Measurements from ENCODE around the gene KIF6. TPM values are rescaled to one million over a fixed set of nuclear protein-coding genes. Genes with fewer than 3 reads are reported as not detected.

KIF6 gene
- total and polyA plus RNA-seq, 4 experiments from 2014 or later, result not detected

DNA sequence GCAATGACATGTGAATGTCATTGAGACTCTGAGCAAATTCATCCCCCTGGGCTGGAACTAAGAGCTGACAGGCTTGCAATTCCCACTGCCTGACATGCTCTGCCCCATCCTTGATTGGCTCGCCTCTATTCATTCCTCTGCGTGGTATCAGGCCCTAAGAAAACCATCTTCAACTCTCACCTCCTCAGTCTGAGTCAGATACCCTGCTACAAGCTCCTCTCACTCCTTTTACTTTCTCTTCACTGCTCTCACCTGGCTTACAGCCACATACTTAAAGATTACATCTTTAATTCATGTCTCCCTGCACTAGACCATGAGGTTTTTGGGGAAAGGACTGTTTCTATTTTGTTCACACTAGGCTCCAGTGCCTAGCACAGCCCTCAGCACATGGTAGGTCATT lies 131.6 kb downstream of the KIF6 start:
- H3K4me1 ChIP-seq (ENCODE audit: insufficient read depth, low read length), result no peaks in the 10 kb centered on the region
- H3K36me3 Mint-ChIP-seq, result no peaks in the 10 kb centered on the region
- H3K9me3 Mint-ChIP-seq, result peaks cover 0 to 2% (median 0%) of the 10 kb centered on the region in 8 donors
- H3K27me3 ChIP-seq (ENCODE audit: insufficient read depth, low read length), result no peaks in the 10 kb centered on the region
- H3K27me3 Mint-ChIP-seq, result peaks cover 6% of the 10 kb centered on the region in 2 donors
- DNase-seq, result no peak
- intact Hi-C loops (cut with micrococcal nuclease), result no loop called here
- H3K9me3 ChIP-seq (ENCODE audit: control insufficient read depth in 1 of 2, low read length in 2 of 2), result no peaks in the 10 kb centered on the region
- H3K36me3 ChIP-seq (ENCODE audit: insufficient read depth, low read length), result no peaks in the 10 kb centered on the region
- no peak overlapping the region for H3K4me3 ChIP-seq (ENCODE audit: low read length in 2 of 2)
- no peak overlapping the region for H3K27ac ChIP-seq (ENCODE audit: low read depth, low read length)
- no peak overlapping the region for H3K27ac Mint-ChIP-seq
- CTCF ChIA-PET (ENCODE audit: partially characterized antibody), result no interaction called here
- POLR2A ChIA-PET (ENCODE audit: partially characterized antibody), result no interaction called here
- no peaks in the 10 kb centered on the region for H3K4me1 Mint-ChIP-seq
- H3K4me3 Mint-ChIP-seq, result no peak overlapping the region

DNA sequence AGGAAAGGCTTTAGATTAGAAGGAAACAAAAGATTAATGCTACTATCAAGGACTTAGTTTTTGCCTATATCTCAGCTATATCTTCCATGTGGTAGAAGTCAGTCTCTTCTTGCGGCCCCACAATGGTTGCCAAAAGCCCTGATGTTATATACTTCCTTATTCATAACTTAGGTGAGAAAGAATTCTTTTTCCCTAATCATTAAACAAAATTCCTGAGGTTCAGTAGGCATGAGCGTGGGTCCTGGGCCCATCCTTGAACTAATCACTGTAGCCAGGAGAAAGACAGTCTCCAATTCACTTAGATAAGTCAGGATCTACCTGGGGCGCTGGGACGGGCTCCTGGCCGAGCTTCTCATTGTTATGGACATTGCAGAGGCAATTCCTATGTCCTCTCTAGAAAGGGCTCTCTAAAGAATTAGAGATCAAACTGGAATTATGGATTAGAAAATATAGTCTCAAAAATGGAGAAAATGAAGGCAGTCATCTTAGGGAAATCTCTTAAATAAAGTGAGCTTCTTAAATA lies 134.3 kb downstream of the KIF6 start:
- Mint-ChIP-seq H3K36me3 (no peaks in the 10 kb centered on the region), H3K27me3 (peaks cover 2 to 6% of the 10 kb centered on the region in 2 donors), H3K4me1 (no peaks in the 10 kb centered on the region), H3K27ac (no peak overlapping the region), H3K4me3 (no peak overlapping the region), H3K9me3 (no peaks in the 10 kb centered on the region)
- H3K27me3 ChIP-seq (ENCODE audit: insufficient read depth, low read length), result no peaks in the 10 kb centered on the region
- H3K4me1 ChIP-seq (ENCODE audit: insufficient read depth, low read length), result no peaks in the 10 kb centered on the region
- H3K36me3 ChIP-seq (ENCODE audit: insufficient read depth, low read length), result no peaks in the 10 kb centered on the region
- ChIA-PET CTCF (ENCODE audit: partially characterized antibody) (no interaction called here), POLR2A (ENCODE audit: partially characterized antibody) (no interaction called here)
- DNase-seq, result no peak
- H3K9me3 ChIP-seq (ENCODE audit: control insufficient read depth in 1 of 2, low read length in 2 of 2), result no peaks in the 10 kb centered on the region
- H3K4me3 ChIP-seq (ENCODE audit: low read length in 2 of 2), result no peak overlapping the region
- H3K27ac ChIP-seq (ENCODE audit: low read depth, low read length), result no peak overlapping the region
- intact Hi-C loops (cut with micrococcal nuclease), result no loop called here

DNA sequence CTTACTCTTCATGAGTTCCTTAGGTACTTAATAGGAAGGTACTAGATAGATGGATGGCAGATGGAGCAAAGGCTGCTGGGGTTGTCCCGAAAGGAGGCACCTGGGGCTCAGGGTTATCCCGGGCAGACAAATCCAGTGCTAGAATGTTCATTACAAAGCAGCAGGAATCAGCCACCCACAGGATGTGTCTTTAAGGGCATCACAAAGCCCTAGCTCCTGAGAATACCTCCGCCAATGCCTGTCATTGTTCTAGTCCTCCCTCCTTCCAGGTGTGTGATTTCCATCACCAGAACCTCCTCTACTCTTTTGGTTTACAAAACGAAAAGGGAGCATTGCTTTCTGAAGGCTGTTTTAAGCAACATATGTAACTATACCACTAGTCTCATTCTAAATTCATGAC lies 138.1 kb downstream of the KIF6 start:
- ChIA-PET CTCF (ENCODE audit: partially characterized antibody) (interaction anchor here (1.4 kb wide), 1 partner anchor 9 kb away, joined by 3 read pairs; no protein-coding TSS in a partner anchor), POLR2A (ENCODE audit: partially characterized antibody) (no interaction called here)
- Histone ChIP-seq H3K9me3 (ENCODE audit: control insufficient read depth in 1 of 2, low read length in 2 of 2) (no peaks in the 10 kb centered on the region), H3K27ac (ENCODE audit: low read depth, low read length) (no peak overlapping the region), H3K4me1 (ENCODE audit: insufficient read depth, low read length) (no peaks in the 10 kb centered on the region), H3K27me3 (ENCODE audit: insufficient read depth, low read length) (no peaks in the 10 kb centered on the region), H3K36me3 (ENCODE audit: insufficient read depth, low read length) (no peaks in the 10 kb centered on the region), H3K4me3 (ENCODE audit: low read length in 2 of 2) (no peak overlapping the region)
- intact Hi-C loops (cut with micrococcal nuclease), result no loop called here
- no peak for DNase-seq
- H3K4me1 Mint-ChIP-seq, result no peaks in the 10 kb centered on the region
- no peak overlapping the region for H3K4me3 Mint-ChIP-seq
- H3K36me3 Mint-ChIP-seq, result no peaks in the 10 kb centered on the region
- peaks cover 4 to 6% of the 10 kb centered on the region in 2 donors for H3K27me3 Mint-ChIP-seq
- no peak overlapping the region for H3K27ac Mint-ChIP-seq
- no peaks in the 10 kb centered on the region for H3K9me3 Mint-ChIP-seq

DNA sequence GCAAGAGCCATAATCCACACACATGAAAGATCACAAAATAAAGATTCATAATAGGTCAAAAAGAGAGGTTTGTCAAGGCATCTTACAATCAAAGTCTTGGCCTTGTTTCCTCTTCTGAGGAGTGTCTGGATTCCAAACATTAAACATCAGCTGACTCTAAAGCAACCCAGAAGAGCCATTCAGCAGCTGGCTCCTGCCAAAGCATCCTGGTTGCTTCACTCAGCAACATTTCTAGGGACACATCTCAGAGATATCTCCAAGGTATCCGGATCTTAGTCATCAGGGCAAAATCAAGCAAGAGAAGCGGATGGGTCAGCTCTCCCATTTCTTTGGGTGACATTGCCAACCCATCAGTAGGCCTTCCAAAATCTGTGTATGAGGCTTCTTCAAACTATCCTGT lies 139.6 kb downstream of the KIF6 start:
- Histone ChIP-seq H3K9me3 (ENCODE audit: control insufficient read depth in 1 of 2, low read length in 2 of 2) (no peaks in the 10 kb centered on the region), H3K27me3 (ENCODE audit: insufficient read depth, low read length) (no peaks in the 10 kb centered on the region), H3K27ac (ENCODE audit: low read depth, low read length) (no peak overlapping the region), H3K4me1 (ENCODE audit: insufficient read depth, low read length) (no peaks in the 10 kb centered on the region), H3K4me3 (ENCODE audit: low read length in 2 of 2) (no peak overlapping the region), H3K36me3 (ENCODE audit: insufficient read depth, low read length) (no peaks in the 10 kb centered on the region)
- ChIA-PET POLR2A (ENCODE audit: partially characterized antibody) (no interaction called here), CTCF (ENCODE audit: partially characterized antibody) (interaction anchor here (1.1 kb wide), 1 partner anchor 9 kb away, joined by 3 read pairs; no protein-coding TSS in a partner anchor)
- Mint-ChIP-seq H3K9me3 (no peaks in the 10 kb centered on the region), H3K36me3 (no peaks in the 10 kb centered on the region), H3K27me3 (peaks cover 3 to 7% of the 10 kb centered on the region in 2 donors), H3K4me3 (no peak overlapping the region), H3K27ac (no peak overlapping the region), H3K4me1 (no peaks in the 10 kb centered on the region)
- DNase-seq, result no peak
- intact Hi-C loops (cut with micrococcal nuclease), result no loop called here

DNA sequence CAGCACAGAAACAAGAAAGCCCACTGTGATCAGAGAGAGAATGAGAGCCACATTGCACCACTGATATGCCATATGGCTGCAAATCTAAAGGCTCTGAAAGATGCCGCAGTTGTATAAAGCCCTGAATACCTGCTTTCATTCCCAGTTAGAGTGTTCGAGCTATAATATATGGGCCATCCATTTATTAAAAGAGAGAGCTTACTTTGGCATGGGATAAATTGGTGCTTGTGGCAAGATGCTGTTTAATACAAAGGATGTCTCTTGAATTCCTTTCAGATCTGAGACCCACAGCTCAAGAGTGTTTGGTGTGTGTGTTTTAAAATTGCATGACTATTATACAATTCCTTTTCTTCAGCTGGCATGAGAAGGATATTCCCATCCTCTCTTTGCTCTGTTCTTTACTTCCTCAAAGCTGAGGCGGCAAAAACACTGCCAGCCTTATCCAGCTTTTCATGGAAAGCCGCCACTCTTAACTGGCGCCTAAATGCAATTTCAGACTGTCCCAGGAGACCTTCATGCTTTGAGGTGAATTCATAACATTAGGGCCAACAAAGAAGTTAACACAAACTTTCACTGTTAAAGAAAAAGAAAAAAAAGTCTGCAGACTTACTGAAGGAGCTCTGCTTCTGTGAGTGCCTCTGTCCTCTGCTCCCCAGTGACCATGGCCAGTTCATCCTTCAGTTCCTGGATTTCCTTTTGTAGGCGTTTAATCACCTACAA lies 147.6 kb downstream of the KIF6 start:
- no peak for DNase-seq
- ChIA-PET CTCF (ENCODE audit: partially characterized antibody) (interaction anchor here (0.9 to 1.0 kb wide), 2 partner anchors 8 to 10 kb away, joined by 3 read pairs; no protein-coding TSS in a partner anchor), POLR2A (ENCODE audit: partially characterized antibody) (no interaction called here)
- H3K4me1 Mint-ChIP-seq, result no peaks in the 10 kb centered on the region
- no peak overlapping the region for H3K27ac Mint-ChIP-seq
- H3K36me3 ChIP-seq (ENCODE audit: insufficient read depth, low read length), result no peaks in the 10 kb centered on the region
- no peak overlapping the region for H3K27ac ChIP-seq (ENCODE audit: low read depth, low read length)
- no peaks in the 10 kb centered on the region for H3K36me3 Mint-ChIP-seq
- no peaks in the 10 kb centered on the region for H3K27me3 ChIP-seq (ENCODE audit: insufficient read depth, low read length)
- H3K27me3 Mint-ChIP-seq, result peaks cover 2 to 5% of the 10 kb centered on the region in 2 donors
- no peaks in the 10 kb centered on the region for H3K9me3 ChIP-seq (ENCODE audit: control insufficient read depth in 1 of 2, low read length in 2 of 2)
- peaks cover 0 to 3% (median 0%) of the 10 kb centered on the region in 8 donors for H3K9me3 Mint-ChIP-seq
- no peak overlapping the region for H3K4me3 ChIP-seq (ENCODE audit: low read length in 2 of 2)
- intact Hi-C loops (cut with micrococcal nuclease), result no loop called here
- H3K4me1 ChIP-seq (ENCODE audit: insufficient read depth, low read length), result no peaks in the 10 kb centered on the region
- no peak overlapping the region for H3K4me3 Mint-ChIP-seq

DNA sequence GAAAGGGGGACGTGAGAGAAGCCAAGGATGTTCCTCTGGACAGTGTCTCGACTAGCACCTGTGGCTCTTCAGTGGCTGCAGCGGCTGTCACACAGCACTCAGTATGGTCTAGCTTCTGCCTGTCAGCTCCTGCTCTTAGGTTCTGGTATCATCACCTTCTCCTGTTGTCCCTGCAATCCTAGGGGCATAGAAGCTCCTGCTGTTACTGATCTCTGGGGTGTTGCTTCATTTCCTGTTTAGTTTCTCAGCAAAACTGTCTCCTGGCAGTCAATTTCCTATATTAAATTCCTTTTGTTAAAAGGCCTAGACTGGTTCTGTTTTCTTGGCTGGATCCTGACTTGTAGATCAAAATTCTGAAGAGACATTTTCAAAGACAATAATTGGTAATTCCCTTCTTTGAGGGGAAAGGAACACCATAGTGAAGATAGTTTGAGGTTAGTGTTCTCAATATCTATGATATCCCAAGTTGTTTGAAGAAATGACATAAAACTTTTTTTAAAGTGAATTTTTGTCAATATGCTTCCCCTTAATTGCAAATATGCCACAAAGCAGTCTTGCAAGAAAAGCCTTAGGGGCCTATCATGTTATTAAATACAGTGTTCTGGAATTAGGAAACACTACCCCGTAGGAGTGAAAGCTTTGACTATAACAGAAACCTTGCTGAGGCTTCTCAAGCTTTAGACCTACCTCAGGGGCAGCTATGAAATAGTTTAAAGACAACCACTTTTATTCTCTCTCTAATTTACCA lies 148.5 kb downstream of the KIF6 start:
- POLR2A ChIA-PET (ENCODE audit: partially characterized antibody), result no interaction called here
- CTCF ChIA-PET (ENCODE audit: partially characterized antibody), result interaction anchor here (0.9 kb wide), 1 partner anchor 9 kb away, joined by 3 read pairs; no protein-coding TSS in a partner anchor
- H3K9me3 Mint-ChIP-seq, result peaks cover 0 to 3% (median 0%) of the 10 kb centered on the region in 8 donors
- no peaks in the 10 kb centered on the region for H3K27me3 ChIP-seq (ENCODE audit: insufficient read depth, low read length)
- H3K27me3 Mint-ChIP-seq, result peaks cover 2 to 5% of the 10 kb centered on the region in 2 donors
- DNase-seq, result no peak
- intact Hi-C loops (cut with micrococcal nuclease), result no loop called here
- no peak overlapping the region for H3K4me3 ChIP-seq (ENCODE audit: low read length in 2 of 2)
- H3K9me3 ChIP-seq (ENCODE audit: control insufficient read depth in 1 of 2, low read length in 2 of 2), result no peaks in the 10 kb centered on the region
- no peaks in the 10 kb centered on the region for H3K4me1 Mint-ChIP-seq
- no peak overlapping the region for H3K4me3 Mint-ChIP-seq
- H3K36me3 Mint-ChIP-seq, result no peaks in the 10 kb centered on the region
- no peaks in the 10 kb centered on the region for H3K36me3 ChIP-seq (ENCODE audit: insufficient read depth, low read length)
- no peaks in the 10 kb centered on the region for H3K4me1 ChIP-seq (ENCODE audit: insufficient read depth, low read length)
- no peak overlapping the region for H3K27ac ChIP-seq (ENCODE audit: low read depth, low read length)
- H3K27ac Mint-ChIP-seq, result no peak overlapping the region

DNA sequence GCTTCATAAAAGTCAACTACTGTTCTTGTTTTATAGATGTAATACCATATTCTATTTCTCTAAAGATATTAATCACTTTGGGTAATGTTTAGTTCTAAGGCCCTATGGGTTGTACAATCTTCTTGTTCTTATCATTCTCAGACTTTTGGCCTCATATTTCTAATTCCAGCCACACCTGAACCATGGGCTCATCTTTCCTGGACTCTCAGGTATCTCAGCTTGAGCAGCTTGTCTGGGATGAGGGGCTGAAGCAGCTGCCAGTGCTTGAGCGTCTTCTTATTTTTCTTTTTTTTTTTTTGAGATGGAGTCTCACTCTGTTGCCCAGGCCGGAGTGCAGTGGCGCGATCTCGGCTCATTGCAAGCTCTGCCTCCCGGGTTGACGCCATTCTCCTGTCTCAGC lies 150.2 kb downstream of the KIF6 start:
- CTCF ChIA-PET (ENCODE audit: partially characterized antibody), result no interaction called here
- H3K27ac Mint-ChIP-seq, result no peak overlapping the region
- H3K27me3 Mint-ChIP-seq, result peaks cover 2 to 4% of the 10 kb centered on the region in 2 donors
- Histone ChIP-seq H3K4me1 (ENCODE audit: insufficient read depth, low read length) (no peaks in the 10 kb centered on the region), H3K36me3 (ENCODE audit: insufficient read depth, low read length) (no peaks in the 10 kb centered on the region), H3K27ac (ENCODE audit: low read depth, low read length) (no peak overlapping the region), H3K4me3 (ENCODE audit: low read length in 2 of 2) (no peak overlapping the region), H3K27me3 (ENCODE audit: insufficient read depth, low read length) (no peaks in the 10 kb centered on the region), H3K9me3 (ENCODE audit: control insufficient read depth in 1 of 2, low read length in 2 of 2) (no peaks in the 10 kb centered on the region)
- no peak overlapping the region for H3K4me3 Mint-ChIP-seq
- no peaks in the 10 kb centered on the region for H3K36me3 Mint-ChIP-seq
- intact Hi-C loops (cut with micrococcal nuclease), result no loop called here
- POLR2A ChIA-PET (ENCODE audit: partially characterized antibody), result no interaction called here
- peaks cover 0 to 3% (median 0%) of the 10 kb centered on the region in 8 donors for H3K9me3 Mint-ChIP-seq
- no peak for DNase-seq
- no peaks in the 10 kb centered on the region for H3K4me1 Mint-ChIP-seq
